Fibroblast of mammary gland (primary cell): ENCODE measurements around the gene FTSJ3.
"Not testable (repeated sequence)": the region's sequence is repeated elsewhere in the genome, so short reads cannot be mapped to it uniquely, and the experiment has no call there.

Source experiments
- DNase-seq: peaks from one replicate; pipeline ENCODE4 v3.0.0-alpha.2; 2010; ENCODE audit warnings: low read depth
- H3K4me3 ChIP-seq: 2 replicates; pipeline ENCODE4 v1.5.1; 2011; ENCODE audit warnings: low read depth, mild to moderate bottlenecking, low read length, moderate library complexity; ENCODE audit not compliant: control insufficient read depth
- TF ChIP-seq, protein P1 (sequence below): conservative IDR thresholded peaks from 2 replicates; pipeline ENCODE4 v1.5.1; 2011; ENCODE audit warnings: low read depth, low read length, inconsistent platforms; ENCODE audit not compliant: control insufficient read depth, insufficient read depth

Gene FTSJ3

DNA sequence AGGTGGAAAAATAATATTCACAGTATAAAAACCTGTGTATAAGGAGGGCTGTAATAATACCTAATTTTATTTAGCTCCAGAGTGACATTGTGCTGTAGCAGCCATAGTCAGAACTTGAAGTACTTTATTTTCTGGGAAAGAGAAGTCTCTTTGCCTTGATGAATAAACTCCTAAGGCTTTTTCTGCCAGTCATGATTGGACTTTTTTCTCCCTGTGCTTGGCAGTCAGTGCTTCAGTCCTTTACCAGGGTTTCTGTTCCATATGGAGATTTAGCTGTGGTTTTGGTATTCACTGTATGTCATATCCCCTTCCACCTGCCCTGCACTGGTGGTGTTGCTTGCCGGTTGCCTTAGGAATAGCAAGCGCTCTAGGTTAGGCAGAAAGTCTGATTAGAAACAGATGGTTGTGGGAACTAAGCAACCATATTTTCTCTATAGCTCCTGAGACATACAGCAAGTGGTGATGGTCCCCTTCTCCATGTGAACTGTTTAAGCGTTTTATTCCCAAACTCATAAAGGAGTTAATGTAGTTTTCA is 28.8 kb downstream of the FTSJ3 start:
- peak; percentile 43 for DNase-seq
- no peak overlapping the region for H3K4me3 ChIP-seq
- TF ChIP-seq, protein P1, sequence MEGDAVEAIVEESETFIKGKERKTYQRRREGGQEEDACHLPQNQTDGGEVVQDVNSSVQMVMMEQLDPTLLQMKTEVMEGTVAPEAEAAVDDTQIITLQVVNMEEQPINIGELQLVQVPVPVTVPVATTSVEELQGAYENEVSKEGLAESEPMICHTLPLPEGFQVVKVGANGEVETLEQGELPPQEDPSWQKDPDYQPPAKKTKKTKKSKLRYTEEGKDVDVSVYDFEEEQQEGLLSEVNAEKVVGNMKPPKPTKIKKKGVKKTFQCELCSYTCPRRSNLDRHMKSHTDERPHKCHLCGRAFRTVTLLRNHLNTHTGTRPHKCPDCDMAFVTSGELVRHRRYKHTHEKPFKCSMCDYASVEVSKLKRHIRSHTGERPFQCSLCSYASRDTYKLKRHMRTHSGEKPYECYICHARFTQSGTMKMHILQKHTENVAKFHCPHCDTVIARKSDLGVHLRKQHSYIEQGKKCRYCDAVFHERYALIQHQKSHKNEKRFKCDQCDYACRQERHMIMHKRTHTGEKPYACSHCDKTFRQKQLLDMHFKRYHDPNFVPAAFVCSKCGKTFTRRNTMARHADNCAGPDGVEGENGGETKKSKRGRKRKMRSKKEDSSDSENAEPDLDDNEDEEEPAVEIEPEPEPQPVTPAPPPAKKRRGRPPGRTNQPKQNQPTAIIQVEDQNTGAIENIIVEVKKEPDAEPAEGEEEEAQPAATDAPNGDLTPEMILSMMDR, result no peak

DNA sequence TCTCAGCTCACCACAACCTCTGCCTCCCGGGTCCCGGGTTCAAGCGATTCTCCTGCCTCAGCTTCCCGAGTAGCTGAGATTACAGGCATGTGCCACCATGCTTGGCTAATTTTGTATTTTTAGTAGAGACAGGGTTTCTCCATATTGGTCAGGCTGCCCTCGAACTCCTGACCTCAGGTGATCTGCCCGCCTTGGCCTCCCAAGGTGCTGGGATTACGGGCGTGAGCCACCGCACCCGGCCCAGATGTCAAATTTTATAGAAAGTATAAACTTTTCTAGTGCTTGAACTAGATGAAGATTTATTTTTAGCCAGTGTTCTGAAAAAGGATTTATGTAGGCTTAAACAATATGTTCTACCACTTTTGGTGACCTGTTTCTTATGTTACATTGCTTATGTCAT is 31.1 kb downstream of the FTSJ3 start:
- not testable (repeated sequence) for DNase-seq, H3K4me3 ChIP-seq

DNA sequence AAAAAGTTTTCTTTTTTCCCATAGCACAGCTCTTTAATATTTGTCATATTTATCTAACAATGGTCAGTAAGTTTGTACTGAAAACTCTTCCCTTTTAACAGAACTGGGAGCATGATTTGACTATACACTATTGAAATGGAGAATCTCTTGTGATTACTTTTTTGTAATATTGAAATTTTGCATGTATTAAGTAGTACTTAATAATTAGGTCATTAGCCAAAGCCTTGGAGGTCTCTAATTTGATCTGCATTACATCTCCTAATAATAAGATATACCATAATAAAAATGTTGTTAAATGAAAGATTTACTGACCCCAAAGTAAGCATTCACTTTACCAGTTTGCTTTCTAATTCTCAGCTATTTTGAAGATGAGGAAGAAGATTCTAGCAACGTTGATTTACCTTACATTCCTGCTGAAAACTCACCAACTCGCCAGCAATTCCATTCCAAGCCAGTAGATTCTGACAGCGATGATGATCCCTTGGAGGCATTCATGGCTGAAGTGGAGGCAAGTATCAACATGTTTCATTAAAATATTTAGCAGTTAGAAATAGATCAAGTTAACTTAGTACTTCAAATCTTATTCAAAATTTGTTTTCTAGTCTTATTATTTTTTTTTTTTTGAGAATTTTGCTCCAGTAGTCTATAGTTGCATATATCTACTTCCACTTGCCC is 35.3 kb downstream of the FTSJ3 start:
- DNase-seq, result no peak
- H3K4me3 ChIP-seq, result no peak overlapping the region
- TF ChIP-seq, protein P1, result no peak

DNA sequence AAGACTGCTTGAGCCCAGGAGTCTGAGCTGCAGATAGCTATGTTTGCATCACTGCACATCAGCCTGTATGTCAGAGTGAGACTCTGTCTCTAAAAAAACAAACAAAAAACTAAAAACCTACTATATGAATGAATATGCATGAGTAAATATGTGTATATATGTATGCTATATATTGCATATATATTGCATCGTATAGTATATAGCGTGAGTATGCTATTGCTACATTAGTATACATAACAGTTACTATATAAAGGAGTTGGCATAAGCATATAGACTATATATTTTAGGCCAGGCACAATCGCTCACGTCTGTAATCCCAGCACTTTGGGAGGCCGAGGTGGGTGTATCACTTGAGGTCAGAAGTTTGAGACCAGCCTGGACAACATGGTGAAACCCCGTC is 37.4 kb downstream of the FTSJ3 start:
- no peak overlapping the region for H3K4me3 ChIP-seq
- DNase-seq, result no peak
- TF ChIP-seq, protein P1, result no peak

DNA sequence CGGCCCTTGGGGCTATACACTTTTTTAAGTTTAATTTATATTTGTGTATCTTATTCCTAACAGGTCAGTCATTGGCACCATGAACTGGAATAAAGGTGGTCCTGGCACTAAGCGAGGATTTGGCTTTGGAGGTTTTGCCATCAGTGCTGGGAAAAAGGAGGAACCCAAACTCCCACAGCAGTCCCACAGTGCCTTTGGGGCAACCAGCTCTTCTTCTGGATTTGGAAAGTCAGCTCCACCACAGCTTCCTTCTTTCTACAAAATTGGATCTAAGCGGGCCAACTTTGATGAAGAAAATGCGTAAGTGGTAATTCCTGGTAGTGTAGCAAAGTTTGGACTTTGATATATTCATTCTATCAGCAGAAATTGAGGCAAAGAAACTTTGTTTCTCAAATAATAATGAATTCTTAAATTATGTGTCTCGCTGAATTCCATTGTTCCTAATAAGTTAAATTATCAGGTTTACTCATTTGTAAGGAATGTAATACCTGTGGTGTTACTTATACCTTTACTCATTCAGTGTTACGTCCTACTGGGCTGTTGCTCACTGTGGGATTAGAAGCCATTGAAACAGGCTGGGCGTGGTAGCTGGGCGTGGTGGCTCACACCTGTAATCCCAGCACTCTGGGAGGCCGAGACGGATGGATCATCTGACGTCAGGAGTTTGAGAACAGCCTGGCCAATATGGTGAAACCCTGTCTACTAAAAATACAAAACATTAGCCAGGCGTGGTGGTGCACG is 40.3 kb downstream of the FTSJ3 start:
- no peak overlapping the region for H3K4me3 ChIP-seq
- DNase-seq, result no peak
- TF ChIP-seq, protein P1, result no peak

DNA sequence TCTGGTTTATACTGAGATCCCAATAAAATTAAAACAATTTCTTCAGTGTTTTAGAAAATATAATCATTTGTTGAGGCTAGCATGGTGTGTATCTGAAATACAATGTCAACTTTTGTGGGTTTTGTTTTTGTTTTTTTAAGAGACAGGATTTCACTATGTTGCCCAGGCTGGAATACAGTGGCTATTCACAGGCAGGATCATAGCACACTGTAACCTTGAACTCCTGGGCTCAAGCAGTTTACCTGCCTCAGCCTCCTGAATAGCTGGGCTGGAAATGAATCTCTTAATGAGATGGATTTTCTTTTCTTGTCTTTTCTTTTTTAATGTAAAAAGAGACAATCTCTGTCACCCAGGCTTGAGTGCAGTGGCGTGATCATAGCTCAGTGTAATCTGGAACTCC is 41.3 kb downstream of the FTSJ3 start:
- H3K4me3 ChIP-seq, result no peak overlapping the region
- TF ChIP-seq, protein P1, result no peak
- no peak for DNase-seq

DNA sequence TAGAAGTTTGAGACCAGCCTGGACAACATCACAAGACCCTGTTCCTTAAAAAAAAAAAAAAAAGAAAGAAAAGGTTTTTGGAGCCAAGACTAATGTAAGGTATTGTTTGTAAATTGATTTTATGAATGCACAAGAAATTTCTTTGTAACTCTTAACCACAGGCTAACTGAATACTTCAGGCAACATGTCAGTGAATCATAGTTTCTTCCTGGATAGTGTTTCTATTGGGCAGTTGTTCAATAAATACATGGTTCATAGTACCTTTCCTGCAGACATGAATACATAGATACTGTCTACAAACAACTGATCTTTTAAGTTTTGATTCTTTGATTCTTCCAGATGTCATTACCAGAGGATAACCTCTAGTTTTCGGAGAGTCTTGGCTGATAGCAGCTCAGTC is 41.9 kb downstream of the FTSJ3 start:
- H3K4me3 ChIP-seq, result no peak overlapping the region
- DNase-seq, result peak; percentile 56
- TF ChIP-seq, protein P1, result no peak
